ENCODE data around the gene MITD1.
"Not testable (repeated sequence)": the region's sequence is repeated elsewhere in the genome, so short reads cannot be mapped to it uniquely, and the experiment has no call there.

Gene MITD1

GRCh38 chr2:99153921-99154604 lies 26.8 kb downstream of the MITD1 start:
- no peak for DNase-seq

GRCh38 chr2:99152199-99152895 lies 28.5 kb downstream of the MITD1 start:
- no peak for DNase-seq

- DNase-seq = no peak
Observed at GRCh38 chr2:99150706-99151105, 30.2 kb downstream of the MITD1 start.

- DNase-seq = peak; percentile 70
Observed at GRCh38 chr2:99141110-99142108, 39.4 kb downstream of the MITD1 start, which contains the start of gene C2orf15. Gene C2orf15 (plus strand): TSS chr2:99141707. CDS start chr2:99150559, 8,852 bp downstream.

GRCh38 chr2:99140860-99141109 lies 40.1 kb downstream of the MITD1 start:
- no peak for DNase-seq

GRCh38 chr2:99140056-99140859 lies 40.6 kb downstream of the MITD1 start:
- no peak for DNase-seq

- DNase-seq = no peak
Observed at GRCh38 chr2:99139003-99139402, 41.9 kb downstream of the MITD1 start.

GRCh38 chr2:99135044-99135556 lies 45.8 kb downstream of the MITD1 start:
- not testable (repeated sequence) for DNase-seq

GRCh38 chr2:99127981-99128380 lies 52.9 kb downstream of the MITD1 start:
- no peak for DNase-seq
